ENCODE results near the gene CABP7.

CABP7 gene

GRCh38 chr22:29722151-29722550 is 2.3 kb downstream of the CABP7 start:
- DNase-seq (ENCODE audit: extremely low read depth in 1 of 2, low read depth in 1 of 2) = no peak

GRCh38 chr22:29722587-29722986 is 2.8 kb downstream of the CABP7 start:
- no peak for DNase-seq (ENCODE audit: extremely low read depth in 1 of 2, low read depth in 1 of 2)

- DNase-seq (ENCODE audit: extremely low read depth in 1 of 2, low read depth in 1 of 2) = no peak
These were observed 4.0 kb downstream of the CABP7 start for GRCh38 chr22:29723766-29724165.

- no peak for DNase-seq (ENCODE audit: extremely low read depth in 1 of 2, low read depth in 1 of 2)
These were observed 5.0 kb downstream of the CABP7 start for GRCh38 chr22:29724843-29725242.

GRCh38 chr22:29726106-29726505 is 6.3 kb downstream of the CABP7 start:
- DNase-seq (ENCODE audit: extremely low read depth in 1 of 2, low read depth in 1 of 2) = no peak

- DNase-seq (ENCODE audit: extremely low read depth in 1 of 2, low read depth in 1 of 2) = no peak
These were observed 6.8 kb downstream of the CABP7 start for GRCh38 chr22:29726512-29727130.

GRCh38 chr22:29727131-29727523 is 7.3 kb downstream of the CABP7 start:
- DNase-seq (ENCODE audit: extremely low read depth in 1 of 2, low read depth in 1 of 2) = no peak

GRCh38 chr22:29729161-29729560 is 9.4 kb downstream of the CABP7 start:
- no peak for DNase-seq (ENCODE audit: extremely low read depth in 1 of 2, low read depth in 1 of 2)

- DNase-seq (ENCODE audit: extremely low read depth in 1 of 2, low read depth in 1 of 2) = no peak
These were observed 11.5 kb downstream of the CABP7 start for GRCh38 chr22:29731058-29731850.

GRCh38 chr22:29732883-29733282 is 13.1 kb downstream of the CABP7 start:
- no peak for DNase-seq (ENCODE audit: extremely low read depth in 1 of 2, low read depth in 1 of 2)

GRCh38 chr22:29733362-29734201 is 13.8 kb downstream of the CABP7 start:
- DNase-seq (ENCODE audit: extremely low read depth in 1 of 2, low read depth in 1 of 2) = no peak

- no peak for DNase-seq (ENCODE audit: extremely low read depth in 1 of 2, low read depth in 1 of 2)
These were observed 14.6 kb downstream of the CABP7 start for GRCh38 chr22:29734406-29734805.

GRCh38 chr22:29734838-29735237 is 15.0 kb downstream of the CABP7 start:
- no peak for DNase-seq (ENCODE audit: extremely low read depth in 1 of 2, low read depth in 1 of 2)

GRCh38 chr22:29735416-29735815 is 15.6 kb downstream of the CABP7 start:
- no peak for DNase-seq (ENCODE audit: extremely low read depth in 1 of 2, low read depth in 1 of 2)

GRCh38 chr22:29737251-29738117 is 17.7 kb downstream of the CABP7 start:
- no peak for DNase-seq (ENCODE audit: extremely low read depth in 1 of 2, low read depth in 1 of 2)

GRCh38 chr22:29738118-29738815 is 18.5 kb downstream of the CABP7 start:
- no peak for DNase-seq (ENCODE audit: extremely low read depth in 1 of 2, low read depth in 1 of 2)

- DNase-seq (ENCODE audit: extremely low read depth in 1 of 2, low read depth in 1 of 2) = no peak
These were observed 19.6 kb downstream of the CABP7 start for GRCh38 chr22:29739346-29739875.

GRCh38 chr22:29740216-29740615 is 20.4 kb downstream of the CABP7 start:
- no peak for DNase-seq (ENCODE audit: extremely low read depth in 1 of 2, low read depth in 1 of 2)

- DNase-seq (ENCODE audit: extremely low read depth in 1 of 2, low read depth in 1 of 2) = no peak
These were observed 22.1 kb downstream of the CABP7 start for GRCh38 chr22:29741926-29742325.

GRCh38 chr22:29742326-29742725 is 22.5 kb downstream of the CABP7 start:
- no peak for DNase-seq (ENCODE audit: extremely low read depth in 1 of 2, low read depth in 1 of 2)

All from activated CD8-positive, alpha-beta memory T cell treated with anti-CD3 and anti-CD28 coated beads for 1 hour (primary cell).